SW 1271 (cell line): Measurements from ENCODE around the gene GLB1L.

ENCODE experiments used
- DNase-seq, 2 experiments: peaks; one replicate each; lab custom pipeline; 2025; lab: John Stamatoyannopoulos, UW

Gene GLB1L

DNA sequence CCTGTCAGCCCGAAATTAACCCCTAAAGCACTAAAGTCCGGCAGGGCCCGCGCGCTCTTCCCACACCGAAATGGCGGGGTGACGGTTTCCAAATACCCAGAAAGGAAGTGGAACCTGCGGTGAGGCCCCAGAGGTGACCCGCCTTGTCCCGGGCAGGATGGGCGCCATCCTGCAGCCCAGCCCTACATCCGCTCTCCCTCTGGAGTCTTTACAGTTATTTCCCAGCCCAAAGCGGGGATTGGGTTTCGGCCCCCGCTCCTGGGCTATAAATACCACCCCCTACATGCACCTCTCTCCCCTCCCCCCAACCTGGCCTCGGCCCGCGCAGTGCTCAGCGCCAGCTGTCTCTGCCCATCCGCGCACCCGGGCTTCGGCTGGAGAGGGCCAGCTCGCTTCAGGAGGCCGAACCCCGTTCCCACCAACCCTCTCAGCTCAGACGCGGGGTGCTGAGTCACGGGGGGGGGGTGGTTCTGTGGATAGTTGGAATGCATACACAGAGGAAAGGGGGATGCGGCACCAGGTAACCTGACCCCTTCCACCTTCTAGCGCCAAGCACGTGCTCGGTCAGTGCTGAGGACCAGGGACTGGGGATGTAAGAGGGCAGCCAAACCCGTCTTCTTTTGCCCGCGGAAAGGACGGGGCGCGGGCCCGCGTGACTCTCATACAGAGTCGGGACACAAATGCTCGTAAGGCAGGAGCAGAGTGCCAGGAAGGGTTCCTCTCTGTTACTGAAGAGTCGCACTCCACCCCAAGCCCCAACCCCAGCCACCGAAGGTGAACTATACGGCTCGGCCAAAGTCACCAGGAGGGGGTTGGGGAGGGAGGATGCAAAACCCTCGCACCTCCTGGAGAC is 7.9 kb upstream of the GLB1L start, which contains the start of gene TUBA4B:
Gene TUBA4B (plus strand): TSS at position 344 of the 853 bp plus-strand sequence. CDS start 165 bp downstream, at position 509.
- no peak for DNase-seq

- DNase-seq: no peak
These were observed 7.3 kb upstream of the GLB1L start for GRCh38 chr2:219252570-219252899.

DNA sequence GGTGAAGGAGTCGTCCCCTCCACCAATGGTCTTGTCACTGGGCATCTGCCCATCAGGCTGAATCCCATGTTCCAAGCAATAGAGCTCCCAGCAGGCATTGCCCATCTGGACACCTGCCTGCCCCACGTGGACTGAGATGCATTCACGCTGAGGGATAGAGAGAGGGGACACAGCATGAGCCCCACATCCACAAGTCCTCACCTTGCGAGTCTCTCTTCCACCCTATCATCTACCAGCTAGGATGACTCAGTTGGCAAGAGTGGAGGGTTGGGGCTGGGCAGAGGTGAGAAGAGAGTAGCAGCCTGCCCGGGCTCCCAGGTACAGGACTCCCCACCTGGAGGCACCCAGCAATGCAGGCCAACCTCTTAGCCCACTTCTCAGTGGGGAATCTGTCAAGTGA is 6.8 kb upstream of the GLB1L start:
- no peak for DNase-seq

DNA sequence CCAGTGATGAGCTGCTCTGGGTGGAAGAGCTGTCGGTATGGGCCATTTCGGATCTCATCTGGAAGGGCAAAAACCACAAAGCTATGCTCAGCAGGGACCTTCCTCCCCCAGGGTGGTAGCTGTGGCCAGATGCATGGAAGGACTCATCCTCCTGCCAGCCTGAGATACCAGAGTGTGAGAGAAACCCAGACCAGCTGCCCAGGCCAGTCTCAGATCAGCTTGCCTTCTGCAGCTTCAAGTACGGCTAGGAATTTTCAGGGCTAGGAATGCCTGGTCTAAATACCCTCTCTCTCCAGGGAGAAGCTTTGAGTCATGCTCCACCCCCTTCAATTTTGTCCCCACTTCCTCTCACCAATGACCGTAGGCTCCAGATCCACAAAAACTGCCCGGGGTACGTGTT is 6.4 kb upstream of the GLB1L start:
- DNase-seq: no peak

GRCh38 chr2:219250049-219250781 is 5.0 kb upstream of the GLB1L start:
- DNase-seq: no peak

DNA sequence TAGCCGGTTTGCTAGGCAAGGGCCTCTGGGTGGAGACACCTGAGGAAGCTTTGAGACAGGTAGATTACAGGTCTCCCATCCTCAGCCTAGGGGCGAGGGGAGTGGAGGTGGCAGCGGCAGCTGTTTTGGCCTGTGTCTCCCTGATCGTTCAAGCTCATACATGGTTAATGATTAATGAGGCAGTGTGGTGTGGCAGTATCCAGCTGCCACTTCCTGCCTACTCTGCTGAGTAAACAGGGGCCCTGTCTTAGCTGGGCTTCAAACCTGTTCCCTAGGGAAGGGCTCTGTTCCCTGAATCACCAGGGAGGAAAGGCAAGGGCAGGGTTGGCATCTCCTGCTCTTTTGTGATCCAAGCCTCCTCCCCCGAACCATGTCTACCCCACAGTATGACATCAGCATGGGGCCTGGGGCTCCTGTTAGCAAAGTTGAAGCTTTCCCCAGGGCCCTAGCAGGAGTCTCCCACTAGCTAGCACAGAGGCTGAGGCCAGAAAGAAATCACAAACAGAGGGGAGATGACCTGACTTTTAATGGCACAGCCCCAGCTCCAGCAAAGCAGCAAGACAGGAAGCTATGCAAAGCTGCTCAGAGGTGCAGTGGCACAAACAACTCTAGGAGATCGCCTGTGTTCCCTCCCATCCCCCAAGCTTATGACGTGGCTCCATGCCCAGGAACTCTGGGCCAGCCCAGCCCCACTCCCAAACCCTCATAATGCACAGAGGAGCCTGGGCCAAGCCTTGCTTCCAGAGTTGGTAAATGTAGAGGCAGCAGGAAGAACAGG is 4.1 kb upstream of the GLB1L start:
- peak in 1 of 2 experiments; percentile 12 for DNase-seq

DNA sequence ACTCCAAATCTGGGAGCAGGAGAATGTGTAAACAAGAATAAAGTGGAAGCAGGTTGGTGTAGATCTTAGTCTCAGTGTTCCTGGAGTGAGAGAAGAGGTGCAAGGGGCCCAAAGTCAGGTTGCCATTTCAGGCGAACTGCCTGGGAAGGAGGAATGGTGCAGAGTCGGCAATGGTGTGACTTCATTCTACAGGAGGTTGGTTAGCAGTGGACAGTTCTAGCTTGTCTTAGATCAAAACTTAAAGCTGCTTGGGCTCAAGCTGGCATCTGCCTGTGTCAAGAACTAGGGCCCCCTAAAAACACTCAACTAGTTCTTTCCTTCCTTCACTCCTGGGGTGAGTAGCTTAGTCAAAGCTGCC is 3.6 kb upstream of the GLB1L start:
- DNase-seq: no peak

- DNase-seq: no peak
These were observed 2.7 kb upstream of the GLB1L start for GRCh38 chr2:219247678-219248642.

DNA sequence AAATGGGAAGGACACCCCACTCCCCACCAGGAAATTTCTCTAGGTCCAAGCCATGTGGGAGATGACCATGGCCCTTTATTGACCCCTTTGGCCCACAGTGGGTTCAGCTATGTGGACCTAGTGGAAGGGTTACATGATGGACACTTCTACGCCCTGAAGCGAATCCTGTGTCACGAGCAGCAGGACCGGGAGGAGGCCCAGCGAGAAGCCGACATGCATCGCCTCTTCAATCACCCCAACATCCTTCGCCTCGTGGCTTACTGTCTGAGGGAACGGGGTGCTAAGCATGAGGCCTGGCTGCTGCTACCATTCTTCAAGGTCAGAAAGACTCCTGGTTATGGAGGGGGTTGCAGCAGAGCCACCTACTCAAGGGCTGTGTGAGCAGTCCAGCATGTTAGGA is 1.3 kb upstream of the GLB1L start:
- DNase-seq: no peak

- no peak for DNase-seq
These were observed 621 bp upstream of the GLB1L start for GRCh38 chr2:219245899-219246230.

DNA sequence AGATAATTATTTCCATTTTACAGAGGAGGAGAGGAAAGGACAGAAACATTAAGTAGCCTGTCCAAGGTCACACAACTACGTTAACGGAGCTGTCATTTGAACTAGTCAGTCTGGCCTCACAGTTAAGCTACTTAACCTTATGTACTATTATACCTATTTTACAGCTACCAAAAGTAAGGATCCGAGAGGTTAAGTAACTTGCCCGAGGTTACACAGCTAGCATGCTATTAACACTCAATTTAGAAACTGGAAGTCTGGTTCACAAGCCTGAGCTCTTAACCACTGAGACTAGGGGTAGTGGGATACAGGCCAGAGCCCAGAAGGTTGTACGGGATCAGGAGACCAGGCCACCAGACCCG is 476 bp downstream of the GLB1L start:
- DNase-seq: no peak

DNA sequence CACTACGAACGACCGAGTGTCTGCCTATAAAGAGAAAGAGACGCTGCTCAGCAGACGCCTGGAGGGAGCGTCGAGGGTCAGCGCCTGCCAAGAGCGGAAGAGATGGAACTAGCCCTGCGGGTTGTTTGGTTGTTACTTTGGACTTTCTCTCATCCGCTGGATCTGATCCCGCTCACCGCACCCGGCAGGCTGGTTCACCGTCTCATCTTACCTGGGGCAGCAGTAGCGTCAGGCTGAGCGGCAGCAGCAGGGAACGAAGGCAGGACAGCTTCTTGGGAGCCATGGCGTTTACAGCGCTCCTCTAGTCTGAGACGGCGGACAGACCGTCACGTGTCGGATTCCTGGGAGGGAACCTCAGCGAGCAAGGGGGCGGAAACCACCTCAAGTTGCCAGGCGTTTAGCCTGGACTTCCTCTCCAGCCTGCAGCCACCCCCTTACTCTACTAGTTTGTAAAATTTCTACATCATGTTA is 1.9 kb downstream of the GLB1L start:
- DNase-seq: no peak

- DNase-seq: no peak
These were observed 10.9 kb downstream of the GLB1L start for GRCh38 chr2:219234331-219234730.

DNA sequence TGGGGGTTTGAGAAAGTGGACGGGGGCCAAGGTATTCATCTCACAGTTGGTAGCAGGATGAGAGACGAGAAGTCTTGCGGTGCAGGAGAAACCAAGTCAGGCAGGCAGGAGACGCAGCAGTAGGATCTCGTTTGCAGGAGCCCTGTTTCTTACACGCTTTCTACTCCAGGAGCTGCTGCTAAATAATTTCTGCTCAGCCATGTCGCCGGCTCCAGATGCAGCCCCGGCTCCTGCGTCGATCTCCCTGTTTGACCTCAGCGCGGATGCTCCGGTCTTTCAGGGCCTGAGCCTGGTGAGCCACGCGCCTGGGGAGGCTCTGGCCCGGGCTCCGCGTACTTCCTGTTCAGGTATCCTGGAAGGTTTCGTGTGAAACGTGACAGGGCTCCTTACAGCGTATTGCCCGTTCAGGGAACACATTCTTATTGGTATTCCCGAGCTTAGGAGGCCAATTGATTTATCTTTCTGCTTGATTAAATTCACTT is 15.1 kb downstream of the GLB1L start:
- peak in 1 of 2 experiments; percentile 42 for DNase-seq

DNA sequence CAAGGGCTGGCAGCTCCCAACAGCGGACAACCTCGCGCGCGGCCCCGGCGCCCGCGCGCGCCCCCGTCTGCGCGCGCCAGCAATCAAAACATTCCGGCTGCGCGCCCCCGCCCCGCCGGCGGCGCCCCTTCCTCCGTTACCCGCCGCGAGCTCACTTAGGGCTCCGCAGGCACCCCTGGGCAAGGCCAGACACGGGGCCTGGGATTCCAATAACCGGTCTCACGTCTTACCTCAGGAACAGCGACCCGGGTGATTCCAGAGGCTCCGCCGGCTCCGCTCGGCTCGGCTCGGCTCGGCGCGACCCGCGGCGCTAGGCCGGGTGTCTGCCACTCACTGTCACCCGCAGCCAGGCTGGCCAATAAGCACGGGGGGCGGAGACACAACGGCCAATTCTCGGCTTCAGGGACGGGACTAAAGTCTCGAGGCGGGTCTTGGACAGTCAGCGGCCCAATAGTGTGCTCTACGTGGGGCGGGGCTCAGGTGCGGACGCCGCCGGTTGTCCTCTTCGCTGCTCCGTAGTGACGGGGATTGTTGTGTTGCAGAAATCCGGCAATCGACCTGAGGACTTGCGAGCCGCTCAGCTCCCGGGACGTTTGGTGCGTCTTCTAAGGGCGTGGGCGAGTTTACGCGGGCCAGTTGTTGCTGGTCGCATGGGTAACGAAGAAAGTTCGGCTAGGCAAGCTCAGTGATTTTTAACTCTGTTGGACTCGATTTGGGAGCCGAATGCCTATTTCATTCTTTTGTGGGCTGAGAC is 15.8 kb downstream of the GLB1L start, which contains the start of the genes ANKZF1 and ATG9A:
Gene ANKZF1 (plus strand): TSS at position 502 of the 754 bp plus-strand sequence. CDS start 452 bp downstream, outside the sequence.
Gene ATG9A (minus strand): TSS at position 332 of the 754 bp plus-strand sequence. CDS start 1,612 bp downstream, outside the sequence.
- DNase-seq: peak; percentile 96 to 98

GRCh38 chr2:219228911-219229304 is 16.3 kb downstream of the GLB1L start:
- no peak for DNase-seq

GRCh38 chr2:219228041-219228910 is 17.0 kb downstream of the GLB1L start:
- no peak for DNase-seq

DNA sequence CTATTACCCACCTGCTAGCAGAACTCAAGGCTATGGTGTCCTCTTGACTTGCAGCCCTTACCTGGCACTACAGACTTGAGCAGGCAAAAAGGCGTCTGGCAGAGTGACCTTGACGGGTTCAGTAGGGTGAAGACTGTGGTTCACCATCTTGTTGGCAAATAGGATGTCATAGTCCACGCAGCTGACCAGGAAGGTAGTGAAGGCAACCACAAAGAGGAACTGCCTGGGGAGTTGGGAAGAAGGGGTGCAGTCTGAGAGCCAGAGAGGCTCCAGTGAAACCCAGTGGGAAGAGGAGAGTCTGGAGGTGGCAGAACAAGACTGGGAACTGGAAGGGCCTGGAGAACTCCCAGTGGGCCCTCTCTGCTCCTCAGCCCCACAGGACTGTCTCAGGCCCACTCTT is 19.9 kb downstream of the GLB1L start:
- no peak for DNase-seq
